HG03342 (cell line): Measurements from ENCODE around the gene PON3.

Source experiments
- ATAC-seq: cut with Tn5 transposase; IDR thresholded peaks from one replicate; pipeline ENCODE4 v1.9.1; 2021; ENCODE audit warnings: mild to moderate bottlenecking, moderate library complexity; ENCODE audit not compliant: unreplicated experiment

PON3 gene

GRCh38 chr7:95342642-95343307 is 53.4 kb downstream of the PON3 start:
- ATAC-seq, result no peak

DNA sequence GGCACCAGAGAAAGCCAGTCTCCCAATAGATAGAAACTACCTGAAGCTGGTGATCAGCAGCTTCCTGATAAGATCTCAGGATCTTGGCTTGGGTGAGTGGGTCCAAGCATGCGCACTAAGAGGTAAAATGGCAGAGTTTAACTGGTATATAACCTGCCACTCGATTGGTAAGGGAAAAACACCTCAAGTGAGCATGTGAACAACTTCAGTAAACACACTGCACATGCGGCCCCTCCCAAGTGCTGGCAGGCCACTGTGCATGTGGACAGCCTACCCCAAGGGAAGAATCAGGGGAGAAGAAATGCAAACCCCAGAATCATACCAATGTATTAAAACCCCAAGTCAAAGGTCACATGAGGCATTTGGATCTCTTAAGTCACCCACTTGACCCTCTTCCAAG is 54.1 kb downstream of the PON3 start:
- ATAC-seq, result no peak

GRCh38 chr7:95340491-95340890 is 55.7 kb downstream of the PON3 start:
- ATAC-seq, result no peak

GRCh38 chr7:95338832-95339231 is 57.3 kb downstream of the PON3 start:
- no peak for ATAC-seq

DNA sequence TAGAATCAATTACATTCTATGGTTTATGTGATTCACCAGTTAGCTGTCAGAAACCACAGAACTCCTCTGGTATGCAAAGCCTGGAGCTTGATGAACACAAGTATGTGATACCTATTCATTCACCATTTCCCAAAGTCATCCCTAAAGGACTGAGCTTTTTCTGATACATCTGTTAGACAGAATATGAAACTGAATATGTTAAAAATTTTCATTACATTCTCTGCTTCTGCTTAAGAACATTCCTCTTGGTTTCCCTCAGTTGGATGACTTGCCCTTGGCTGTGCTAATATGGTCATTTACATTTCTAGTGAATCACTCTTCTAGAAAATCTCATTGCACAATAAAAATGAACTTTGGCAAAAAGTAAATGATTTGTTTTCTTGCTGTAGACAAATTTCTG is 61.1 kb downstream of the PON3 start:
- ATAC-seq, result no peak

DNA sequence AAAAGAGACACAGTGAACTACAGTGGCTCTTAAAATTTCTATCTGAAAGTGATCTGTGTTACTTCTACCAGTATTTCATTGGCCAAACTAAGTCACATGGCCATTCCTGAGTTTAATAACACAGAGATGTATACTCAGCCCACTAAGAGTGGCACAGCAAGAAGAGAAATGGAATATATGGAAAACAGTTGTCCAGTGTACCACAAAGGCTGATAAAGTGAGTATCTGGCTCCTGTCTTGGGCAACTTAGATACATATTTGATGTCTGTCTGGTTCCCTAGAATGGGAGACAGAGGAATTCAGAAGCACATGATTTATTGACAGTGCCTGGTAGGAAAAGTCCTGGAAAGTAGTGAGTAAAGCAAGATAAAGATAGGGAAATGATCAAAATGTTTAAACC is 61.7 kb downstream of the PON3 start:
- ATAC-seq, result no peak

DNA sequence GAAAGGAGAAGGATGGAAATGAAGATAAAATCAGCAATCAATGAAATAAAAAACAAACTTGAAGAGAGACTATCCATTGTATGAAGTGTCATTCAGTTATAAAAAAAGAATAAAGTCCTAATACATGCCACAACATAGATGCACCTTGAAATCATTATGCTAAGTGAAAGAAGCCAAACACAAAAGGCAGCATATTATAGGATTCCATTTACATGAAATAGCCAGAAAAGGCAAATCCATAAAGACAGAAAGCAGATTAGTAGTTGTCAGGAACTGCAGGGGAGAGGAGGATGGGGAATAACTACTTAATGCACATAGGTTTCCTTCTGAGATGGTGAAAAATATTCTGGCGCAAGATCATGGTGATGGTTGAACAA is 65.2 kb downstream of the PON3 start:
- ATAC-seq, result peak; percentile 22

DNA sequence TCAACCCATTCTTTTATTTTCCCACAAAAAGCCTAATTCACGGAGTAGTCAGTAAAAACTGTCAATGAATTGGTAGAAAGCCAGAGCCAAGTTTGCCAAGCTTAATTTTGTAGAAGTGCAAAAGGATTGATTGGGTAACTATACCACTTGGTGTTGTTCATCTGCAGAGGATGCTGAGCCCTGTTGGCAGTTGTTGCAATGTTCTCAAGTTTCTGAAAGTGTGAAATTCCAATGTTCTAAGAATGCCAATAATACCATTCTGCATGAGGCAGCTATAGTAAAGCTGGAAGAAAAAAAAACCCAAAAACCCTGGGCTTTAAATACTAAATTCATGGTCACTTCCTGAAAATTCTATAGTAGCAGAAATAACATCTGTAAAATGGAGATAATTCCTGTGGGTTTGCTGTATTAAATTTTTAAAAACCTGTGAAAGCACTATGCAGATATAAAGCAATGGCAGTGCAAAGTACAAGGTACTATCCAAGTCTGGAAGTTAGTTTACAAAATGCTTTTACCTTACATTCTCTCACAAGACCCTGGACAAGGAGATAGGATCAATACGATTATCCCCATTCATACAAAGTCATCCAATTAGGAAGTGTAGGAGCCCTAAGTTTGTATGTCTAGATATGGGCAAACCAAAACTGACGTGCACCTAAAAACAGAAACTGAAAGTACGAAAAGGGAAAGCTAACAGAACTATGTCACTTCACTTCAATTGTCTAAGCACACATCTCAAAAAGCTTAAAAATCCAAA is 65.8 kb downstream of the PON3 start:
- peak; percentile 97 for ATAC-seq

DNA sequence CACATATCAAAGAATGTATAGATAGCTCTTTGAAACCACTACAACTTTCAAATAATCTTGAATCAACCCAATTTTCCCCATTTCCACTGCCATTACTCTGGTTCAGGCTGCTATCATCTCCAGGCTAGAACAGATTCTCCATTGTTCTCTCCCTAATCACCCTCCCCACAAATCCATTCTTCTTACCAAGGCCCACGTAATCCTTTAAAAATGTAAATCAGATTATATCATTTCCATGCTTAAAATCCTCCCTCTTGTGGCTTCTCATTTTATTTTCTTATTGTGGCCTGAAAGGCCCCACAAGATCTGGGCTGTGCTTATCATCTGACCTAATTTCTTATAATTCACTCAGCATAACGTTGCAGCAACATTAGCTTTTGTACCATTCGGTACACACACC is 68.8 kb downstream of the PON3 start:
- ATAC-seq, result no peak

- peak; percentile 61 for ATAC-seq
These were observed 71.7 kb downstream of the PON3 start, which contains the start of gene PON1 for GRCh38 chr7:95324431-95324830. Gene PON1, minus strand, starts transcription at chr7:95324532. Its CDS starts 57 bp downstream, at chr7:95324475.

DNA sequence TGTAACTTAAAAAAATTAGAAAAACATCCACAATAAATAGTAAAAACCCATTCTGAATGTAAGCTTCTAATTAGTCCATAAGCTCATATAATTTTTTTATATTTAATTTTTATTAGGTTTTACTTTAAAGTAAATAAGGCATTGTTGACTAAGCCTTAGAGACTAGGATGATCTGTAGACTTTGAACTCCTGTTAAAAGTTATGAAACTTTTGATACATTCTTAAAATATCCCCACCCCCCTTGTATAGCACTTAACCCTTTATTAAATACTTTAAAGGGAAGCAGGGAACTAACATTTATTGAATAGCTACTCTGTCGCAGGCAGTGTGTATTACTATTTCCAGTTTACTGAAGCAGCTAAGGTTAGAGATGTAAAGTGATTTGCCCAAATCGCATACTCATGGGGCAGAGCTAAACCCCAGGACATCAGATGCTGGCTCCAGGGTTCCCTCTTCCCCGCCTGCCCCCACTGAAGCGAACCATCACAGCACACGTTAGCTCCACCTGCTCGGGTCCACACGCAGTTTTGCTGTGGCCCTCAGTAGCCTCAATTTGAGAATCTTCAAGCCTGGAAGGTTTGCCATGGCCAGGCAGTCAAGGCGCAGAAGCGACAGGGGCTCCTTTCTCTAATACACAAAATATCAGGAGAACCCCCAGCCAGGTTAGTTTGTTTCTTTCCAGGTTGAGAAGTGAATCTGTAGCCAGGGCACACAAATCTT is 72.6 kb downstream of the PON3 start:
- no peak for ATAC-seq

DNA sequence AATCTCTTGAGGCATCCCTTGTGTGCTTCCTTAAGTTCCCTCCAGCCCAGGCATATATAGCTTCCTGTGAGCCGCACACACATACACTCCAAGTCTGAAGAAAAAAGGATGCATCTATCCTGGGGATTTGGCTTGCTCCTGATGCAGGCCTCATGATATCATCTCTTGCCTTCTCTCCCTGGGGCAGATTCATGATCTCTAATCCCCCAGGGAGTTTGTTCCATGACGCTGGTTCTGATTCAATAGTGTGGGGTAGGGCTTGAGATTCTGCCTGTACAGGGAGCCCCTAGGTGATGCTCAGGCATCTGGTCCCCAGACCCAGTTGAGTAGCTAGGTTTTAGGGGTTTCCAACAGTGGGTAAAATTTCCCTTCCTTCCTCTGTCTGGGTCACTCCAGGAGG is 73.3 kb downstream of the PON3 start:
- no peak for ATAC-seq

DNA sequence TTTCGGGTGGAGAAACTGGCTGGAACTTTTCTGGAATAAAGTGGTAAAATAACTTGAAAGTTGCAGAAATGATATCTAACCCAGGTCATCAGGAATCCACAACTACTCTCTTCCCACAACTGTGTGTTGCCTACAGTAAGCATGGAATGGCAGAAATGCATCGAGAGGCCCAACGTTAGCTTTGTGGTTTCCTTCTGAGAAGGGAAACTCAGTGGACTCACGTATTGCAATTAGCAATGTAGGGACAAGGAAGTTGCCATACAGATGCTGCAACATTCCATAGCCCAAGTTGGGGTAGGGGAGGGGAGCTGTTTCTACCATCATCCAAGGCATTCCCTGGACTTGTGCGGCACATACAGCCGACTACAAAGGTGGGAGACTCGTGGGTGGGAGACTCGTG is 73.8 kb downstream of the PON3 start:
- no peak for ATAC-seq

- no peak for ATAC-seq
These were observed 74.5 kb downstream of the PON3 start for GRCh38 chr7:95321720-95322119.

DNA sequence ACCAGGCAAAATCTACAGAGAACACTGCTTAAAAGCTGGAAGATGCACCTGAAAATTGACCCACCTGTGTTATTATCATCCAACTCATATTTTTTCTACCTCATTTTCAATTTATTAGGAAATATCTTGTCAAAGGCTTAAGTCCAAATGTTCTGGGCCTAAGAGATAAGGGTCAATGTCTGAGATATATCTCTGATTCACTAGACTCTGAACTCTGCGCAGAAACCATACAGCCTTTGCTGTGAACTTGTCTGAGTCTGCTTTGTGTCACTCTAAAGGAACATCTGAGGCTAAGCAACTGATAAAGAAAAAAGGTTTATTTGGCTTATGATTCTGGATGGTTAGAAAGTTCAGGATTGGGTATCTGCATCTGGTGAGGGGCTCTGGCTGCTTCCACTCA is 75.5 kb downstream of the PON3 start:
- no peak for ATAC-seq

GRCh38 chr7:95319570-95319969 is 76.6 kb downstream of the PON3 start:
- ATAC-seq, result no peak

DNA sequence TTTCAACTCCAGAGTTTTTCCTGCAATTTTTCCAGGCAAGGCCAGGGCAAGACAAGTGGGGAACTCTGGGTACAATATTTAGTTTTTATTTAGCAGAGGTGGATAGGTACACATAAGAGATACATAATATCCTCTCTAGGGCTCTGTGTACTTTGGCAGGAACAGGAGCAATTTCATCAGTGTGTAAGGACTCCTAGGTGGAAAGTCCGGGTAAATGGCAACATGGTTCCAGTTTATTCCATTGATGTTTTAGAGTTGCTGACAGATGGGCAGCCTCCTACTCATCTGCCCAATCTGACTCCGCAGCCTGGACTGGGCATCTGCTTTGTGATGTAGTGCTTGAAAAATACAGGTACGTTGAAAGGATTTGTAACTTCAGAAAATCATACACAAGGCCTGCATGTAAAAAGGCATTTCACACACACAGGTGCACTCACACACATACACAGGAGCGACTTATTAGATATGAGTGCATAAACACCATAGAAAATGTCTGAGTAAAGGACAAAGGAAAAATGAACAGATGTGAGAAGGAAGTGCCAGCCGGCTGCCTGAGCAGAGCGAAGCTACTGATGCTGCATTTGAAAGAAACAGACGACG is 77.6 kb downstream of the PON3 start:
- no peak for ATAC-seq

- ATAC-seq, result no peak
These were observed 78.2 kb downstream of the PON3 start for GRCh38 chr7:95317966-95318365.

DNA sequence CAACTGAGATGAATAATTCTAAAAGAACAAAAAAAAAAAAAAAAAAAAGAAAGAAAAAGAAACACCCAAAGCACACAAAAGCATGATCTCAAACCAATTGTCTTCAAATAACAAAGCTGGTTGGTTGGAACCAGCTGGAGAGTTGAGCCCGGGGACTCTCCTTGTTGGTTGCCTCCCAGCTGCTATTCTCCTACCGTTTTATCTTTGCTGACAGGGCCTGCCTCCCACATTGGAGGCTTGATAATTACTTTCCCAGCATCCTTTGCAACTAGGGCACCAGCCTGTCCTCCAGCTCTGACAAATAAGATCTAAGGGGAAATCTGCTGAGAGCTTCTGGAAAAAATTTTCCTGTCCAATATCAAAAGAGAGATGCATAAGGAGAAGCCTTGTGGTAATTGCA is 78.6 kb downstream of the PON3 start:
- ATAC-seq, result no peak

- peak; percentile 90 for ATAC-seq
These were observed 79.6 kb downstream of the PON3 start for GRCh38 chr7:95316588-95316987.

DNA sequence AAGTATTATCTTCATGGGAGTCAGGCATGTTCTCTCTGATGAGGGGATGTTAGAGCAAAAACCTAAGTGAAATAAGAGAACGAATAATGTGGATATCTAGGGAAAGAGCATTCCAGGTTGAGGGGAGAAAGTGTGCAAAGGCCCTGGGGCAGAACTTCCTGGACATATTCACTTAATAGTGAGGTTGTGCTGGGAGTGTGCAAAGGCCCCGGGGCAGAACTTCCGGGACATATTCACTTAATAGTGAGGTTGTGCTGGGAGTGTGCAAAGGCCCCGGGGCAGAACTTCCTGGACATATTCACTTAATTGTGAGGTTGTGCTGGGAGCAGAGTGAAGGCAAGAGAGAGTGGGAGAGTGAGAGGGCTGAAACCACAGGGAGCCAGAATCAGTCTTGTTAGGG is 83.6 kb downstream of the PON3 start:
- ATAC-seq, result no peak

DNA sequence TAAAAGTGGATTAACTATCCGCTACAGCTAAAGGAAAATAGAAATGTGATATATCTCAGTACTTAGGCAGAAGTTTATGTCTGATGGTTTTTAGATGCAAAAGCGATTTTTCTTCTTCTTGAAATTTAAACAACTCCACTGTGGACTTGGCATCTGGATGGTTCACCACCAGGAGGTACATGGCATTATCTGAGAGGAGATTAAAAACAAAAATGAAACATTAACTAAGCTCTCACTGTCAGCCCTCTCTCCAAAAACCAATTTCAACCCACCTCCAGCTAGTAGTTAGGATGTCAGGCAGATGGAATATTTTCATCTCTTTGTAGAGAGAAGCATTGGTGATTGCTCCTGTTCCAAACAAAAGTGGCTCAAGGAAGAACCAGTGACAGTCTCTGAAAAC is 84.8 kb downstream of the PON3 start:
- no peak for ATAC-seq
